ENCODE results near the gene ELP5.
"Not testable (repeated sequence)": the region's sequence is repeated elsewhere in the genome, so short reads cannot be mapped to it uniquely, and the experiment has no call there.

Gene ELP5

GRCh38 chr17:7237266-7237760, 14.7 kb upstream of the ELP5 start:
- DNase-seq = no peak

- peak; percentile 77 for DNase-seq
These were observed 14.1 kb upstream of the ELP5 start for GRCh38 chr17:7237761-7238419.

DNA sequence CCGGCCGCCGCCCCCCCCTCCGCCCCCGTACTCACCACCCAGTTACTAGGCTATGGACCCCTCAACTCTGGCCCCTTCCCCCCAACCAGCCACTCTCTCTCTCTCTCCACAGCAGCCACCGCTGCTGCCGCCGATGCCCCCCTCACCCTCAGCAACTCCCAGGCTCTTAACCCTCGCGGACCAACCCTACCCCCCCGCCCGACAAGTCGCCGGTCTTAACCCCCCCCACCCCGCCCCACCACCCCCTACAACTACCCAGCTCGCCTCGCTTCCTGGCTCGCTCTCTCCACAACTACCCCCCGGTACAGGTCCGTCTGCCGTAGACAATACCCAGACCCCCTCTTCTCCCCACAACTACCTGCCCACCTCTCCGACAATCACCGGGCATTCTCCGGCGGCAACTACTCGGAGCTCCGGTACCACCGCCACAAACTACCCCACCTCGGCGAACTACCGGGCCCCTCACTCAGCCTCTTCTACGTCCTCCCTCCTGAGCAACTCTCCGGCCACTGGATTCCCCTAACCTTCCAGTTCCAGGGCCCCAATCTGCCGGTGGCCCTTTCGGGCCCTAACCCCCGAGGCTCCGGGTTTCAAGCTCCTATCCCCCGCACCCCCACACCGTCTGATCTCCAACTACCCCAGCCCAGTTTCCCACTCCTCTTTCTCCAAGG, 13.5 kb upstream of the ELP5 start:
- DNase-seq = peak; percentile 37

- peak; percentile 100 for DNase-seq
These were observed 12.7 kb upstream of the ELP5 start, which contains the start of gene PHF23 for GRCh38 chr17:7239091-7240027. PHF23 (minus strand) TSS chr17:7239457; CDS start chr17:7239279, 178 bp downstream.

DNA sequence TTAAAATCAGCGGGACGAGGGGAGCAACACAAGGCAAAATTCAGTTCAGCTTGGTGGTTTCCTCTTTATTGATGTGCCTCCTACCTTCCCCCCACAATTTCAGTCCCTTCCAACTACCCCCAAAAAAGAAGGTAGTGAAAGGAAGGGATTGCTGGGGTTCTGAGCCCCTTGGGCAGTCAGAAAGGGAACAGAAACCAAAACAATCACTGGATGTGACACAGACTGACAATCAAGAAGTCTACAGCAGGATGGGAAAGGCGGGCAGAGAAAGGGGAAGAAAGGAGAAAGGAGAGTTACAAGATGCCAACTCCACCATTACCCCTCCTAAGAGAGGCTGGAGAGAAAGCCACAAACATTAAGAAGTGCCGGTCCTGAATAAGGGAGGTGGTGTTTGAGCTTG, 11.6 kb upstream of the ELP5 start:
- DNase-seq = no peak

DNA sequence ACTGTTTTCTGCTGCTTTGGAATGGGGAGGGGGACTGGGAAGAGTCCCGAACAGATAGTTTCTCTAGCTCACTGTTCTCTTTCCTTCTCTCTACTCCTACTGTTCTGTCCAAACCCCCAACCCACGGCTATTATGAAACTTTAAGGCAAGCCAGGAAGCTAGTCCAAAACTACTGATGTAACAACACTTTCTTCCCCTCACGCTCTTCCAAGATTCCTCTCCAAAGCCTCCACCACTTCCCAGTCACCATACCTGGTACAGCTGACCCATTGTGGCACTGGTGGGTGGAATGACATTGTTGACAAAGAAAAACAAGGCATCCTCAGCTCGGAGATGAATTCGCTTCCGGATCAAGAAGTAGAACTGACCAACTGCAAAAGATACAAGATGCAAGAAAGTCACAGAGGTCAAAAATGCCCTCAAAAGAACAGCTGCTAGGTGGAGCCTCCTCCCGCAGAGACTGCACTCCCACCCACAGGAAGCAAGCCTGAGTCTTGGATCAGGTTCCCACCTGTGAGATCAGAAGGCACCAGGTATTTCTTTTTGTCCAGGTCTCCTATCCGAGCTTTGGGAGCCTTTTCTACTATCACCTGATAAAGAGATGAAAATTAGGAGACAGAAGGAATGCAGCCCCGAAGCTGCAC, 10.8 kb upstream of the ELP5 start:
- no peak for DNase-seq

DNA sequence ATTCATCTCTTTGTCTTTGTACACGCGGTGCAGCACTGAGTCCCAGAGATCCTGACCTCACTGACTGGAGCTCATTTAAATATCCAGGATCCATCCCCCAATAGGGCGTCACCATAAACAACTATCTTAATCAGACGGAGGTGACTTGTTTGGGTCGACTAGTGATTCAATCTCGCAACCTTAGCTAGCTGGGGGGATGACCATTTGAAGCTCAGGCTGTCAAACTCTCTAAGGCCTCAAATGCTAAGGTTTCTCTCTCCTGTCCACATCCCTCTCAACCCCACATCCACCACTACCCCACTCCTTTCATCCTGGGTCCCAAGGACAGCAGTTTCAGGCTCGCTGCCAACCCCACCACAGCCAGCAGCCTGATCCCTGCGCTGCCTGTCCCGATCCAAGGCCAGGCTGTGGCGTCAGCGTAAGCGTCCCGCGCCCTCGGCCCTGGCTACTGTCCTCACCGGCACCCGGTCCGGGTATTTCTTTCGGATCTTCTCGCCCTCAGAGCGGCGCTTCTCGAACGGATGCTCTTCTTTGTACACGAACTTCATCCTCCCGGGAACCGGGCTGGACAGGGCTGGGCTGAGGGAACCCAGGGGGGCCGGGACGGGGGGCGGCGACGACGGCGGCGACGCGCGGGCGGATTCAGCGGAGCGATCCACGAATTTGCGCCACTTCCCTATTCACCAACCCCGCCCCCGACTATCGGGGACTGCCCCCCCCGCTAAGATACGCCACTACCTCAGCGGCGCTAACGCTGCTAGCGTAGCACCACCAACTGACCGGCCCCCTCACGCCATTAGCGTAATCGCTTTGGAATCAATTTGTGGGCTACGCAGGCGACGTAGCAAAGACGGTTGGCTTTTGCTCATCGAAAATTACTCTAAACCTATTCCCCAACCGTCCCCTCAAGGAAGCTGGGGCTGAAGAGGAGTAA, 10.0 kb upstream of the ELP5 start, which contains the start of gene GABARAP:
Gene GABARAP (minus strand): TSS at position 667 of the 934 bp plus-strand sequence. CDS start 119 bp downstream, at position 548.
- DNase-seq = peak; percentile 93

- peak; percentile 97 for DNase-seq
These were observed 9.1 kb upstream of the ELP5 start for GRCh38 chr17:7242717-7243452.

- DNase-seq = no peak
These were observed 8.6 kb upstream of the ELP5 start for GRCh38 chr17:7243453-7243729.

GRCh38 chr17:7243838-7244237, 8.2 kb upstream of the ELP5 start:
- not testable (repeated sequence) for DNase-seq

- no peak for DNase-seq
These were observed 5.2 kb upstream of the ELP5 start for GRCh38 chr17:7246779-7247178.

DNA sequence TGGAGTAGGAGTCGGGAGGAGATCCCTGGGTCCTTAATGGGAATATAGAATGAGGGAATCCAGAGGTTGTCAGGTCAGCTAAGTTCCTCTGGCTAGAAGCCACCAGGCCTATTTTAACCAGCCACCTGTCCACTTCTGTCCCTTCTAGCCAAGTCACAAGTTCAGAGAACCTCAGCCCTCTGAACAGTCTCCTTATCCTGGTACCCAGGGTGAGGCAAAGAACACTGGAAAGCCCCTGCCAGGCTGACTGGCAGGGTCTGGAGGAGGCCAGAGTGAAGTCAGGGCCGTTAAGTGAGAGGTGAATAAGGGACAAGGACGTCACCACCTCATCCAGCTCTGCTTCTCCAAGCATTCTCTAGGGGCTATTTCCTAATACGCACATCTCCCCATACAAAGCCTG, 3.2 kb upstream of the ELP5 start:
- no peak for DNase-seq

GRCh38 chr17:7249214-7249613, 2.8 kb upstream of the ELP5 start:
- no peak for DNase-seq

DNA sequence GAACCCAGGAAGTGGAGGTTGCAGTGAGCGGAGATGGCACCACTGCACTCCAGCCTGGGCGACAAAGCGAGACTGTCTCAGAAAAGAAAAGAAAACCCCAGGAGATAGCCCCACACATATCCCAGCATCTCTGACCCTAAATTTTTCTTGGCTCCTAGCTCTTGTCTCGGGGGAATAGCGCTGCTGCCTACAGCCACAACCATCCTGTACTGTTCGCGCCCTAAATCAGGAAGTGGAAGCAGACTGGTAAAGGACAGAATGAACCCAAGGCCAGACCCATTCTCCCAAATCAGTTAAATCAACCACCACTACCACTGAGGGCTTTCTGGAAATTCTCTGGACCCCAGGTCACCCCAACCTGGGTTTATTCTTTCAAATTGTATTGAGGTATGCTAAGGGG, 2.2 kb upstream of the ELP5 start:
- DNase-seq = no peak

- no peak for DNase-seq
These were observed 1.1 kb upstream of the ELP5 start for GRCh38 chr17:7250695-7251627.

GRCh38 chr17:7251661-7252175, 297 bp upstream of the ELP5 start, which contains the start of gene CTDNEP1:
CTDNEP1 (minus strand) TSS chr17:7251734; CDS start chr17:7251296, 438 bp downstream.
- DNase-seq = peak; percentile 100

- DNase-seq = no peak
These were observed 1.1 kb downstream of the ELP5 start for GRCh38 chr17:7253082-7253481.

DNA sequence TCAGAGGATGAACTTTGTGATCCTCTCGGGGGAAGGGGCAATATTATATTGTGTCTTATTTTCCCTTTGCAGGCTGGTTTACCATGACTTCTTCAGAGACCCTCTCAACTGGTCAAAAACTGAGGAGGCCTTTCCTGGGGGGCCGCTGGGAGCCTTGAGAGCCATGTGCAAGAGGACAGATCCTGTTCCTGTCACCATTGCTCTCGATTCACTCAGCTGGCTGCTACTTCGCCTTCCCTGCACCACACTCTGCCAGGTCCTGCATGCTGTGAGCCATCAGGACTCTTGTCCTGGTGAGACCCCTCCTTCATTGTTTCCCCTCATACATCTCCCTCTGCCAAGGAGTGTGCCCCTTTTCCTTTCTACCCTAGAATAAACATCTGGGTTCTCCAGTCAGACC, 2.5 kb downstream of the ELP5 start:
- no peak for DNase-seq

- DNase-seq = no peak
These were observed 4.9 kb downstream of the ELP5 start for GRCh38 chr17:7256766-7257456.

Measured in fibroblast of skin of right quadriceps (primary cell).